Measurements from ENCODE around the gene CHCHD5.
A peak's percentile ranks its signal among the peaks of the same experiment; 100 is the strongest.

The CHCHD5 gene

DNA sequence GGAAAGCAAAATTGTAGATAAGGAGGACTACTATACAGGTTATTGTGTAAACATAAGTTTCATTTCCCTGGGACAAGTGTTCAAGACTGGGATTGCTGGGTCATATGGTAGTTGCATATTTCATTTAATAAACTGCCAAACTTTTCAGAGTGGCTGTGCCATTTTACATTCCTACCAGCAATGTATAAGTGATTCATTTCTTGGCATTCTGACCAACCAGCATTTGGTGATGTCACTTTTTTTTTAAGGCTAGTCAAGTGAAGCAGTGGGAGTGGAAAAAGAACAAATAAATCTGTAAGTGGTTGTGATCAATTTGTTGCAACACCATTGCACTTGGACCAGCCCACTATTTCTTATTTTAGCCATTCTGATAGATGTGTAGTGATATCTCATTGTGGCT is 5.2 kb upstream of the CHCHD5 start:
- DNase-seq (ENCODE audit: low read depth): peak; percentile 87
- no peak overlapping the region for H3K4me3 ChIP-seq (ENCODE audit: low read length)
- peak; percentile 11 for TF ChIP-seq CTCF (IDR thresholded peaks at IDR 0.05; ENCODE audit: insufficient read depth, low read depth, low read length, missing control alignments)

DNA sequence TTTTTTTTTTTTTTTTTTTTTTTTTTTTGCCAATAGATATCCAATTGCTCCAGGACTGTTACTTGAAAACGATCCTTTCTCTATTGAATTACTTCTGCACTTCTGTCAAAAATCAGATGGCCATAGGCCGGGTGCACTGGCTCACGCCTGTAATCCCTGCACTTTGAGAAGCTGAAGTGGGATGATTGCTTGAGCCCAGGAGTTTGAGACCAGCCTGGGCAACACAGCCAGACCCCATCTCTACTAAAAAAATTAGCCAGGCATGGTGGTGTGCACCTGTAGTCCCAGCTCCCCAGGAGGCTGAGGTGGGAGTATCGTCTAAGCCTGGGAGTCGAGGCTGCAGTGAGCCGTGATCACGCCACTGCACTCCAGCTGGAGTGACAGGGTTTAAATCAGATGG is 4.3 kb upstream of the CHCHD5 start:
- DNase-seq (ENCODE audit: low read depth): no peak
- TF ChIP-seq CTCF (IDR thresholded peaks at IDR 0.05; ENCODE audit: insufficient read depth, low read depth, low read length, missing control alignments): no peak
- H3K4me3 ChIP-seq (ENCODE audit: low read length): no peak overlapping the region

DNA sequence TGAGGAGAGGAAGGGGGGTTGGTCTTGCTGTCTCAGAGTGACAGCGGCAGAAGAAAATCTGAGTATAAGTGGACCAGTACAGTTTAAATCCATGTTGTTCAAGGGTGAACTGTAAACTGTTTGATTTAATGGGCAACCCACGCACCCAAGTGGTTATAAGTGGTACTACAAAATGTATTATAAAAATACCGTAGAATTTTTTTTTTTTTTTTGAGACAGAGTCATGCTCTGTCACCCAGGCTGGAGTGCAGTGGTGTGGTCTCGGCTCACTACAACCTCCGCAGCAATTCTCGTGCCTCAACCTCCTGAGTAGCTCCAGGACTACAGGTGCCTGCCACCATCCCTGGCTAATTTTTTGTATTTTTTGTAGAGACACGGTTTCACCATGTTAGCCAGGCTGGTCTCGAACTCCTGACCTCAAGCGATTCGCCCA is 2.1 kb upstream of the CHCHD5 start:
- peak; percentile 50 for TF ChIP-seq CTCF (IDR thresholded peaks at IDR 0.05; ENCODE audit: insufficient read depth, low read depth, low read length, missing control alignments)
- no peak overlapping the region for H3K4me3 ChIP-seq (ENCODE audit: low read length)
- DNase-seq (ENCODE audit: low read depth): peak; percentile 59

GRCh38 chr2:112583497-112584133 is 794 bp upstream of the CHCHD5 start:
- DNase-seq (ENCODE audit: low read depth): peak; percentile 12
- TF ChIP-seq CTCF (IDR thresholded peaks at IDR 0.05; ENCODE audit: insufficient read depth, low read depth, low read length, missing control alignments): no peak
- peak overlapping the region; percentile 91 for H3K4me3 ChIP-seq (ENCODE audit: low read length)

DNA sequence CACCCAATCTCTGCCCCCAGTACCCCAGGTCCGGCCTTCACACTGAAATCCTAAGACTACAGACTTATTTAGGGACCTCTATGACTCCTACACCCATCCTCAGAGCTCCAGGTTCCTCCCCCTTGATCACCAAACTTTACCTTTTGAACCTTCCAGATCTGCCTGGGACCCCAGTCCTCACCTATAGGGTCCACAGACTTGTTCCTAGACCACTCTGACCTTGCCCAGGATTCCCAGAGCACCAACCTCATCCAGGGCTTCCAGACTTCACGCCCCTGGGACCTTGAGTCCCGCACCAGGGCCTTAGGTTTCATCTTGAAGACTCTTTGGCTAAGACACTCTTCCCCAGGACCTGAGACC is 462 bp downstream of the CHCHD5 start:
- no peak for DNase-seq (ENCODE audit: low read depth)
- peak overlapping the region; percentile 91 for H3K4me3 ChIP-seq (ENCODE audit: low read length)
- no peak for TF ChIP-seq CTCF (IDR thresholded peaks at IDR 0.05; ENCODE audit: insufficient read depth, low read depth, low read length, missing control alignments)

- no peak for TF ChIP-seq CTCF (IDR thresholded peaks at IDR 0.05; ENCODE audit: insufficient read depth, low read depth, low read length, missing control alignments)
- H3K4me3 ChIP-seq (ENCODE audit: low read length): peak overlapping the region; percentile 91
- DNase-seq (ENCODE audit: low read depth): no peak
Observed at GRCh38 chr2:112585400-112585799, 991 bp downstream of the CHCHD5 start.

GRCh38 chr2:112585873-112586464 is 1.6 kb downstream of the CHCHD5 start:
- TF ChIP-seq CTCF (IDR thresholded peaks at IDR 0.05; ENCODE audit: insufficient read depth, low read depth, low read length, missing control alignments): no peak
- no peak overlapping the region for H3K4me3 ChIP-seq (ENCODE audit: low read length)
- no peak for DNase-seq (ENCODE audit: low read depth)

Measured in epithelial cell of esophagus (primary cell).